Smooth muscle cell of the brain vasculature (primary cell): ENCODE measurements around the gene QRICH1.
"Not testable (repeated sequence)": the region's sequence is repeated elsewhere in the genome, so short reads cannot be mapped to it uniquely, and the experiment has no call there.

Experiments used
- DNase-seq: peaks from one replicate; pipeline ENCODE4 v3.0.0-alpha.2; 2012; ENCODE audit warnings: low read depth, low spot score

QRICH1 gene

DNA sequence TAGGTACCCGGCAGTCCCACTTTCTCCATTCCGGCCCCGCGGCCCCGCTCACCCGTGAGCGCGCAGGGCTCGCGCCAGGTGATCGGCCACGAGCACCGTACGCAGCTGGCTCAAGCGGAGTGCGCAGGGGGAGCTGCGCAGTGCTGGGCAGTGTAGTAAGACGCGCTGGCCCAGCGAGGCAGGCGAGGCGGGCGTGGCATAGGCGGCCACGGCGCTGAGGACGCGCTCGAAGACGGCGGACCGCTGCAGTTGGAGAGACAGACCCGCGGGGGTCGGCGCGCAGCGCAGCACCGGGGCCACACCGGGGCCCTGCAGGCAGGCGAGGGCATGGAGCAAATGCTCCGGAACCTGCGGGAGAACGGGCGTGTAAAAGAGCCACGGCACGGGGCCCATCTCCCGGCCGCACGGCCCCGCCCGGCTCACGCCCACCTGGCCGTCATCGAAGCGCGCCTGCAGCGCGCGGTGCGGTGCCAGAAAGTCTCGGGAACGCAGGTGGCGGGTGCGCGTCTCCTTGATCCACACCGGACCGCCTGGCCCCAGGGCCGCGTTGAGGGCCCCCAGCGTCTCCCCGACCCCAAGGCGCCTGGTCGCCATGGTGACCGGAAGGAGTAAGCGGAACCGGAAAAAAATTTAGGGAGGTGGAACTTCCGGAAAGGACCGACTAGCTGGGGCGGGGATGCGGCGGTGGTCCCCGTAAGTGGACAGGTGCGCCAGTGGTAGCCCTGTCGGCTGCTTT is 75.7 kb downstream of the QRICH1 start, which contains the start of gene DALRD3:
DALRD3 (minus strand) TSS at position 610 of the 736 bp plus-strand sequence; CDS start at position 594, 16 bp downstream.
- DNase-seq, result no peak

DNA sequence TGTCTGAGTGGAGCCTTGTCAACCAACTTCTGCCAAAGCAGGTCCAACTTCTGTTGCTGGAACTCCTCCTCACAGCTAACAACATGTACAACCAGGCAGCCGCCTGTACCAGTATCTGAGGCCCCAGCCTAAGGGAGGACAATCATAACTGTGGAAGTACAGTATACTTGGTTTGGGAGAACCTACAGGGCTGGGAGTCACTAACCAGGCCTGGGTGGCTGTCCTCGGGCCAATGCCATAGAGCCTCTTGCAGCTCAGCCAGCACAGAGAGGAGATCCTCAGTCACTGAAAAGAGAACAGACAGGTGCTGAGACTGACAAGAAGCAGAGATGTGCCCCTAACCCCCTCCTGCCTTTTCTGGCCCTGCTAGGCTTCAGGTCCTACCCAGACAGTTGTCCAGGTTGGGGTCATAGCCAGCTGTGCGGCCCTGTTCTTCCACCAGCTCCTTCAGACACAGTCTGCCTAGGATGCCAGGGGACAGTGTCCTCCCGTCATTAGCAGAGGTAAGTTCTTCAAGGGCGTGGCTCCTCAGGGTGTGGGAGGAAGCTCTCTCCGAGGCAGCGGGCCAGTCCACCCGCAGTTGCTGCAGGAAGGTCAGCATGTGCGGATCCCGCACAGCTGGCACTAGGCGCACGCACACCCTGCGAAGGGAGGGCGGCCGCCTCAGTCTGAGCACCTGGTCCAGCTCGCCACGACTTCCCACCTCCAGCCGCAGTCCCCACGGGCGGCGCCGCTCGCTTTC is 76.5 kb downstream of the QRICH1 start:
- no peak for DNase-seq

DNA sequence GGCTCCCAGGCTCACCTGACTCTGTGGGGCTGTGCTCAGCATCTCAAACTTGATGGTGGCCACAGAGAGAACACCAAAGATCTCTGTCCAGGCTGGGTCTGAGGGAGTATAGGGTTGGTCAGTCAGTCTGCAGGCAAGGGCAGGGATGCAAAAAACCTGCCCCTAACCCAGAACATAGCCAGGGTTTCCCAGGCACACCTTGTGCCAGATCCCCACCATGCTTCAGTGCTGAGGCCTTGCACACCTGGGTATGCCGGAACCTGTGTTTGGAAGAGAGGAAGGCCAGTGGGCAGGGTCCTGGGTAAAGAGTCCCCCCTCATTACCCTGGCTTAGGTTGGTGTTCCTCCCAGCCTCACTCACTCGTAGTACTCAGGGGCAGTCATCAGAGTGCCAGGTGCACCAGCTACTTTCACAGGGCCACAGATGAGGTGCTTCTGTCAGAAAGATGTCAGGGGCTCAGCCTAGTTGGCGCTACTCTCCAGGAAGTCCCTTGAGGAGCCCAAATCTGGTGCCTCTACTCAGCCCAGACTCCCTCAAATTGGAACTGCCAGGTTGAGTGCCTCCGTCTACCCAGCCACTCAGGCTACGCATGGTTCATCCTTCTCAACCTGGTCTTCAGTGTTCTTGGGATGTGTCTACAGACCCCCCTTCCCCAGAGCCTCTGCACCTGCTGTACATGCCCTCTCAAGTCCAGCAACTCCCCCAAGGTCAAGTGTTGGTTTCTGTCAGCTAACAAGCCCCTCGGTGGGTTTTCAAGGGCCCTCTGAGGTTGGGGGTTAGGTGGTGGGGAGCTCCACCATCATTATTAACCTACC is 77.2 kb downstream of the QRICH1 start:
- DNase-seq, result no peak

DNA sequence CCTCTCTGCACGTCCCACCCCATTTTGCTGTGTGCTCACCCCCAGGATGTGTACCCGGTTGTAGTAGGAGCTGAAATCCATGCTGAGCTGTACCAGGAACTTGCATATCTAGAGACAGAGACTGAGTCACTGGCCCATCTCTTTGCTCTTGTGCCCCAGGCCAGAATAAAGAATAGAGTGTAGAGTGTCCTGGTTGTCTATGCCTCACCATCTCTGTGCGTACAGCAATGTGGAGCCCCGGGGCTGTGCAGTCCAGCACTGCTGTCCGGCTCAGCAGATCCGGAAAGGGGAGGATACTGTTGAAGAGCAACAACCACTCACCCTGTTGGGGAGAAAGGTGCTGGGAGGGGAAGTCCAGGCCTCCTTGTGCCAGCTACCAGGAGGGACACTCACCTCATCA is 78.1 kb downstream of the QRICH1 start:
- DNase-seq, result no peak

DNA sequence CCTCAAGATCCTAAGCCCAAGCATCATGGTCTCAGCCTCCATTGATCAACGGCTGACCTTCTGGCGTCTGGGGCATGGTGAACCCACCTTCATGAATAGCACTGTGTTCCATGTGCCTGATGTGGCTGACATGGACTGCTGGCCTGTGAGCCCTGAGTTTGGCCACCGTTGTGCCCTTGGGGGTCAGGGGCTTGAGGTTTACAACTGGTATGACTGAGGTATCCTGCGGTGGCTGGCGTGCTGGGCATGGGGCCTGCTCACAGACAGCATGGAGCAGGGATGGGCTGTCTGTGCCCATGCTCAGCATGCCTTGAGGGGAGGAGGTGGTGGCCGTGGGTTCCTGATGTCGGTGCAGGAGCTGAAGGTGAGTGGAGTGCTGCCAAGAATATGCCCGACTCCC is 78.8 kb downstream of the QRICH1 start:
- DNase-seq, result no peak

DNA sequence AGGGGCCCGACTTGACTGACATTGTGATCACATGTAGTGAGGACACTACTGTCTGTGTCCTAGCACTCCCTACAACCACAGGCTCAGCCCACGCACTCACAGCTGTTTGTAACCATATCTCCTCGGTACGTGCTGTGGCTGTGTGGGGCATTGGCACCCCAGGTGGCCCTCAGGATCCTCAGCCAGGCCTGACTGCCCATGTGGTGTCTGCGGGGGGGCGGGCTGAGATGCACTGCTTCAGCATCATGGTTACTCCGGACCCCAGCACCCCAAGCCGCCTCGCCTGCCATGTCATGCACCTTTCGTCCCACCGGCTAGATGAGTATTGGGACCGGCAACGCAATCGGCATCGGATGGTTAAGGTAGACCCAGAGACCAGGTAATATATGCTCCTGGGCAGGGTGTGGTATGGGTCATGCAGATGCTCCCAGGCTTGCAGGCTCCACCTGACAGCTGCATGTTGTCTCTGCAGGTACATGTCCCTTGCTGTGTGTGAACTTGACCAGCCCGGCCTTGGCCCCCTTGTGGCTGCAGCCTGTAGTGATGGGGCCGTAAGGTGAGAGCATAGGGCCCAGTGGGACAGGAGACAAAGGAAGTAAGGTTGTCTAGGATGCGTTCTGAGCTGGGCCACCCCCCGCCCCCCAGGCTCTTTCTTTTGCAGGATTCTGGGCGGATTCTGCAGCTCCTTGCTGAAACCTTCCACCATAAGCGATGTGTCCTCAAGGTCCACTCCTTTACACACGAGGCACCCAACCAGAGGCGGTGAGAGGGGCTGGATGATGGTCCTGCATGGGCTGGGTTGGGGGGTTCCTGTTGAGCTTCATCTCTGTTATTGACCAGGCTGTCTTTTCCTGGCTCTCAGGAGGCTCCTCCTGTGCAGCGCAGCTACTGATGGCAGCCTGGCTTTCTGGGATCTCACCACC is 79.9 kb downstream of the QRICH1 start:
- DNase-seq, result no peak

DNA sequence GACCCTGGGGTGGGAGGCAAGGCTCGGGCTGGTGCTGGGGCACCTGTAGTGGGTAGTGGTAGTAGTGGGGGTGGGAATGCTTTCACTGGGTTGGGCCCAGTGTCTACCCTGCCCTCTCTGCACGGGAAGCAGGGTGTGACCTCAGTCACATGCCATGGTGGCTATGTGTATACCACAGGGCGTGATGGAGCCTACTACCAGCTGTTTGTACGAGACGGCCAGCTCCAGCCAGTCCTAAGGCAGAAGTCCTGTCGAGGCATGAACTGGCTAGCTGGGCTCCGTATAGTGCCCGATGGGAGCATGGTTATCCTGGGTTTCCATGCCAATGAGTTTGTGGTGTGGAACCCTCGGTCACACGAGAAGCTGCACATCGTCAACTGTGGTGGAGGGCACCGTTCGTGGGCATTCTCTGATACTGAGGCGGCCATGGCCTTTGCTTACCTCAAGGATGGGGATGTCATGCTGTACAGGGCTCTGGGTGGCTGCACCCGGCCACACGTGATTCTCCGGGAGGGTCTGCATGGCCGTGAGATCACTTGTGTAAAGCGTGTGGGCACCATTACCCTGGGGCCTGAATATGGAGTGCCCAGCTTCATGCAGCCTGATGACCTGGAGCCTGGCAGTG is 80.6 kb downstream of the QRICH1 start:
- DNase-seq, result no peak

DNA sequence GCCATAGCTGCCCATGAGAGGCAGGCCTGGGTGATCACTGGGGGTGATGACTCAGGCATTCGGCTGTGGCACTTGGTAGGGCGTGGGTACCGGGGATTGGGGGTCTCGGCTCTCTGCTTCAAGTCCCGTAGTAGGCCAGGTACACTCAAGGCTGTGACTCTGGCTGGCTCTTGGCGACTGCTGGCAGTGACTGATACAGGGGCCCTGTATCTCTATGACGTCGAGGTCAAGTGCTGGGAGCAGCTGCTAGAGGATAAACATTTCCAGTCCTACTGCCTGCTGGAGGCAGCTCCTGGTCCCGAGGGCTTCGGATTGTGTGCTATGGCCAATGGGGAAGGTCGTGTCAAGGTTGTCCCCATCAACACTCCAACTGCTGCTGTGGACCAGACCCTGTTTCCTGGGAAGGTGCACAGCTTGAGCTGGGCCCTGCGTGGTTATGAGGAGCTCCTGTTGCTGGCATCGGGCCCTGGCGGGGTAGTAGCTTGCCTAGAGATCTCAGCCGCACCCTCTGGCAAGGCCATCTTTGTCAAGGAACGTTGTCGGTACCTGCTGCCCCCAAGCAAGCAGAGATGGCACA is 81.3 kb downstream of the QRICH1 start:
- no peak for DNase-seq

DNA sequence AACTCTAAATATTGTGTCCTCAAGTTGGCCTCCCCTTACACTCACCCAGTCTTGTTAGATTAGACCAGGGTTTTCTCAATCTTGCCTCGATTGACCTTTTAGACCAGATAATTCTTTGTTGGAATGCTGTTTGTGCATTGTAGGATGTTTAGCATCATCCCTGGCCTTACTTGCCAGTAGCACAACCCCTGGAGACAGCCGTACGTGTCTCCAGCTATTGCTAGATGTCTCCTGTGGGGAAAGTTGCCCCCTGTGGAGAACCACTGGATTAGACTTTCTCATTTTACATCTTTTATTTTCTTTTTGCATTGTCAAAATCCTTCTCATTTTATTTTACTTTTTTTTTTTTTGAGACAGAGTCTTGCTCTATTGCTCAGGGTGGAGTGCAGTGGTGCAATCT is 84.5 kb downstream of the QRICH1 start:
- no peak for DNase-seq

DNA sequence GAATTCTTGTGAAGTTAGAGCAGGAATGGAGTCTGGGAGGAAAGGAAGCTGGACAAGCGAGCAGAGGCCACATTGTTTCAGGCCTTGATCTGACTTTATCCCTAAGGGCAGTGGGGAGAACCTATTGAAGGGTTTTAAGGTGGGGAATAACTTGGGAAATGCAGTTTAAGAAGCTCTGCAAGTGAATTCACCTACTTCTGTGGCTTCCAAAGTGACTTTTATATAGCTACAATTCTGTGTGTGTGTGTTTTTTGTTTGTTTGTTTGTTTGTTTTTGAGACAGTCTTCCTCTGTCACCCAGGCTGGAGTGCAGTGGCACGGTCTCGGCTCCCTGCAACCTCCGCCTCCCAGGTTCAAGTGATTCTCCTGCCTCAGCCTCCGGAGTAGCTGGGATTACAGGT is 85.2 kb downstream of the QRICH1 start:
- DNase-seq, result not testable (repeated sequence)

DNA sequence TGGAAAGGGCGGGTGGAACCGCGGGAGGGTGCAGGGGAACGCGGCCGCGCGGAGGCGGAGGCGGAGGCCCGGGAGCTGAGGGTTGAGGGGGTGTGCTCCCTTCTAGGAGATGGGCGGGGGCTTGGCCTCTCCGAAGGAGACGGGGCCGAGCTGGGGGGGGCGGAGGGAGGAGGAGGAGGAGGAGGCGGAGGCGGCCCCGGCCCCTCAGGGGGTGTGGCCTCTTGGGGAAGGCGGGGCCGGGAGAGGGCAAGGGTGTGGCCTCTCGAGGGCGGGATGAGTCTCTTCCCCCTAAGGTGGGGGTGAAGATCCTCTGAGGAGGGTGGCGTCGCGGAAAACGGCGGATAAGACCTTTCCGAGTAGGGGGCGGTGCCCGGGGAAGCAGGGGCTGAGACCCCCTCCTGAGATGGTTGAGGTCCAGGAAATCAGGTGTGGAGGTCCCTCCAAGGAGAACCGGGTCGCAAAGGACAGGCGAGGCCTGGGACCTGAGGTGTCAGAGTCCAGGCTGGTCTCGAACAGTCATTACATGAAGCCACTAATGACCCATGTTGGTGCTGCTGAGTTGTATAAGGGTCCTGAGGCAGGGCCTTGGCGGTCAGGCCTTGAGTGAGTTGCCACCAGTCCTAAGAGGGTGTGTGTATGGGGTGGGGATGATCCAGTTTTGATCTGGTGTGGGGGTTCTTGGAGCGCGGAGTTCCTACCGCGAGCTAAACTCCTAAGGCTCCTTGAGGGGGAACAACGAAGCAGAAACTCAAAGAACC is 85.9 kb downstream of the QRICH1 start:
- no peak for DNase-seq

DNA sequence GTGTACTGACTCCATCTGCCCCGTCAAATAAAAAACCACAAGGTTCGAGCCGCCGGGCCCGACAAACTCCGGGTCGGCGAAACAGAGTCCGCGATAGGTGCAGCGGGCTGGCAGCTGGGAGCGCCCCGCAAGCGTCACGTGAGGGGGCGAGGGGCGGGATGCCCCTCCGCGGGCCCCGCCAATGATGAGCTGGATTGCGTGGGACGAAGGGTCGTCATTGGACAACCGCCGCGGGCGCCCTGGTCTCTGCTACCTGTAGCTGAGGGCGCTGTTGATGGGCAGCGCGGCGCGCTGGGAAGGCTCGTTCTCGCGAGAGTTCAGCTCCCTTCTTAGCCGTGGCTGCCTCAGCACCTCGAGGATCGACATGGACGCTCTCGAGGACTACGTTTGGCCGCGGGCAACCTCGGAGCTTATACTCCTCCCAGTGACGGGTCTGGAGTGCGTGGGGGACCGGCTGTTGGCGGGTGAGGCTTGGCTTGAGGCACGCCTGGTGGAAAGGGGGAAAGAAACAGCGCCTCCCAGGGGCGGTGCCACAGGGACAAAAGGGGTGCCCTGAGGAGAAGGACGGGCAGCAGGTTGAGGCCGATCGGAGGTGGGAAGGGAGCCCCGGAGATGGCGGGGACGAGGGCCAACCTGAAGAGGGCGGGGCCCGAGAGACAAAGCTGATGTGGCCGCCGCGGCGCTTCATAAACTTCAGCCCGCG is 86.7 kb downstream of the QRICH1 start, which contains the start of gene WDR6:
WDR6 (plus strand) TSS at position 324 of the 703 bp plus-strand sequence; CDS start at position 365, 41 bp downstream.
- DNase-seq, result peak; percentile 94

DNA sequence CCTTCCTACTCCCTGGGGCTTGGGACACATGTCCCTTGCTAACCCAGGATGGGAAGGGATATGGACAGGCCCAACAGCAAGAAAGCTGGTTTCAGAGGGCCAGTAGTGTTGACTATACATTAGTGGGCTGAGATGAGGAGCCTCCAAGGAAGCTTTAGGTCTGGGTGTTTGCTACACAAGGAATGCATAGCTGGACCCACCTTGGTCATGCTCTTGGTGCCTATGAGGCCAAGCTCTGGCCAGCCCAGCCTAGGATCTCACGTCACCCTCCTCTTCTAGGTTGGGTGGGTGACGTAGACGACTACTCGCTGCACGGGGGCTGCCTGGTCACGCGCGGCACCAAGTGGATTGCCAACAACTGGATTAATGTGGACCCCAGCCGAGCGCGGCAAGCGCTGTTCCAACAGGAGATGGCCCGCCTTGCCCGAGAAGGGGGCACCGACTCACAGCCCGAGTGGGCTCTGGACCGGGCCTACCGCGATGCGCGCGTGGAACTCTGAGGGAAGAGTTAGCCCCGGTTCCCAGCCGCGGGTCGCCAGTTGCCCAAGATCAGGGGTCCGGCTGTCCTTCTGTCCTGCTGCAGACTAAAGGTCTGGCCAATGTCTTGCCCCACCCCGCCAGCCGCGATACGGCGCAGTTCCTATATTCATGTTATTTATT is 87.3 kb downstream of the QRICH1 start:
- DNase-seq, result no peak

DNA sequence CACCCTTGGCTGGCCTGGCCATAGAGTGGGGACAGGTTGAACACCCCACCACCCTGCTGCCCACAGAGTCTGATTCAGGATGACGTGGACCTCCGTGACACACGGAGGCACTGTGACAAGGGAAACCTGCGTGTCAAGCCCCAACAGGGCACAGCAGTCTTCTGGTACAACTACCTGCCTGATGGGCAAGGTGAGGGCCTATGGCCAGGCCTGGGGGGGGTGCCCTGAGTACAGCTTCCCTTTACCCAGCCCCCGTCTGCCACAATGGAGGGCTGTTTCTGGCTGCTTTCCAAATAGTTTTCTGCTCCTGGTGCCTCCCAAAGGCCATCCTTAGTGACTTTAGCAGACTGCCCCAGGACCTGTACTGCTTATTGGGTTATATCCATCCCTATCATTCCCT is 87.9 kb downstream of the QRICH1 start:
- DNase-seq, result no peak

DNA sequence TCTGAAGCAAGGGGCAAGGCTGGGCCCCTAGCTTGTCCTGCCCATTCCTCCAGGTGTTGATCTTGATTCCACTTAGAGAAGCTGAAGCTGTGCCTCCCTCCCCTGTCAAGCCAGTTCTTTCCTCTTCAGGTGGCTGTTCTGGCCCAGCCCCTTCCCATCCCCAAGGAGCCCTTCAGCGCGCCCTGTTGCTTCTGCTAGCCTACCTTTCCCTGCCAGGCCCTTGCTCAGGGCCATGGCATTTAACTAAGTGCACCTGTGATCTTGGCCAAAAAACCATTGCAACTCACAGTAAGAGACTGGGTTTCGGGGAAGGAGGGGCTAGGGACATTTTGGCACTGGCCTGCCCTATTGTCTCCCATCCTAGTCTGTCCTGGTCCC is 88.6 kb downstream of the QRICH1 start:
- no peak for DNase-seq

DNA sequence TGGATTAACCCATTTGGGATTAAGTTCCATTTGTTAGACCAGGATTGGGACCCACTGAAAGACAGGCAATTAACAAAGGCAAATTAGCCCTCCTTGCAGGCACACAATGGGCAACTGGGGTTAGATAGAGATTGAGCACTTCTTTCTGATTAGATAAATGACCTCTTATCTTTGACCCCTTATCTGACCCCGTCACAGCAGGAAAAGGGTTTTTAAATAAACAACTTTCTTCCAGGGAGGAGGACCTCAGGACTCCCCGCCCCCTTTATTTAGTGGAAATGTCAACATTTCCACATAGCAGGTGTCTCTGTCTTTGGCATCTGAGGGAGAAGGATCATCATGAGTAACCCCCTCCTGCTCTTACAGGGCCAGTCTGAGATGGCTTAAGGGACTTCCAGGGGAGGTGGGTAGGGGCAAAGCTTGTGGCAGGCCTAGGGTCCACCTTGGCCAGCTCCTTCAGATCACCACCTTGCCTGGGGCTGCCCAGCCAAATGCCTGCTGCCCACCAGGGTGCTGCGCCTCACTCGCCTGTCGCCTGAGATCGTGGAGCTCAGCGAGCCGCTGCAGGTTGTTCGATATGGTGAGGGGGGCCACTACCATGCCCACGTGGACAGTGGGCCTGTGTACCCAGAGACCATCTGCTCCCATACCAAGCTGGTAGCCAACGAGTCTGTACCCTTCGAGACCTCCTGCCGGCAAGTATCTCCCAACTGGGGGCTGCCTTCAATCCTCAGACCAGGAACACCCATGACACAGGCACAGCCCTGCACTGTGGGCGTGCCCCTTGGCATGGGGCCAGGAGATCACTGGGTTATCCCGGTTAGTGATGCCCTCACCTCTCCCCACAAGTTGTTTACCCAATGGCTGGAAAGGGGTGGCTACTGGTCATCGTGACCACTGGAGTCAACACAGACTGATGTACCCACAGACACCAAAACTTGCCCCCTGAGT is 89.2 kb downstream of the QRICH1 start:
- no peak for DNase-seq

DNA sequence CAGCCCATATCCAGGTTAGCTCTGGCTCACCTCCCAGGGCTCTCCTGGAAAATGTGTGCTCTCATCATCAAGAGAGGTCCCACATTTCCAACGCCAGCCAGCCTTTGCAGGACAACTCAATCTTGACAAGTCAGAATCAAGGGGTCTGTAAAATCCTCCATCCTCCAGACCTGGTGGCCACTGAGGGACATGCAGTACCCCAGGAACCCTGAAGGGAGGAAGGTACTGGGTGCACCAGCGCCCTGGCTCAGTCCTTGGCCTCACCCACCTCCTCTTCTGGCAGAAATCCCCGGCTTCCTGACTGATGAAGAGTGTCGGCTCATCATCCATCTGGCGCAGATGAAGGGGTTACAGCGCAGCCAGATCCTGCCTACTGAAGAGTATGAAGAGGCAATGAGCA is 92.7 kb downstream of the QRICH1 start:
- DNase-seq, result no peak
